ENCODE data around the gene CD177. TPM values are rescaled to one million over a fixed set of nuclear protein-coding genes. Genes with fewer than 3 reads are reported as not detected.
"Not testable (repeated sequence)": the region's sequence is repeated elsewhere in the genome, so short reads cannot be mapped to it uniquely, and the experiment has no call there.

CD177 gene
- total RNA-seq, 1 experiment from 2014 or later = 0.09 TPM

DNA sequence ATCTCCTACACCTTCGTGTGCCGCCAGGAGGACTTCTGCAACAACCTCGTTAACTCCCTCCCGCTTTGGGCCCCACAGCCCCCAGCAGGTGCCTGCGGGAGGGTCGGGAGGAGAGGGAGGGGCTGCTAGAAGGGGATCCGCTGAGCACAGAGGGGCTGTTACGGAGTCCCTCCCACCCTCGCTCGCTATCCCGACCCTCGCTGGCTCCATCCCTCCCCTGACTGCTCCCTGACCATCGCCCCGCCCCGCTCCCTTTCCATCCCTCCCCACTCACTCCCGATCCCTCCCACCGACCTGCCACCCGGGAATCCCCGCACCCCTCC lies 780 bp downstream of the CD177 start:
- Histone ChIP-seq H4K5ac (ENCODE audit: insufficient read length, low read depth, low read length) (no peak overlapping the region), H2BK15ac (ENCODE audit: low read depth, low read length) (no peak overlapping the region), H3K9ac (ENCODE audit: extremely low read depth, insufficient read length, low read length) (no peak overlapping the region), H3K4me2 (ENCODE audit: insufficient read depth, insufficient read length, low read length) (peak overlapping the region; percentile 72), H2BK120ac (ENCODE audit: low read depth, low read length, poor library complexity, severe bottlenecking) (no peak overlapping the region), H3K79me2 (ENCODE audit: insufficient read depth, low read length) (no peaks in the 10 kb centered on the region), H4K91ac (ENCODE audit: insufficient read length, low read depth, low read length) (no peak overlapping the region), H3K56ac (ENCODE audit: insufficient read length, low read depth, low read length) (no peak overlapping the region), H3K23ac (ENCODE audit: insufficient read length, low read depth, low read length) (no peak overlapping the region), H2BK5ac (ENCODE audit: insufficient read length, low read length) (no peak overlapping the region), H3K4ac (ENCODE audit: low read depth, low read length) (no peak overlapping the region), H2BK12ac (ENCODE audit: insufficient read length, low read depth, low read length) (no peak overlapping the region), H3K23me2 (ENCODE audit: insufficient read length, low read depth, low read length, poor library complexity, severe bottlenecking) (peaks cover 9% of the 10 kb centered on the region), H3K18ac (ENCODE audit: insufficient read length, low read depth, low read length) (no peak overlapping the region), H4K20me1 (ENCODE audit: control insufficient read depth, insufficient read depth, insufficient read length) (no peaks in the 10 kb centered on the region), H3T11ph (ENCODE audit: low read length) (no peak overlapping the region), H2AK5ac (ENCODE audit: insufficient read length, low read length) (no peak overlapping the region), H4K8ac (replicated peaks; ENCODE audit: insufficient read length, low read depth, low read length) (no peak overlapping the region), H2AFZ (ENCODE audit: low read length) (no peak overlapping the region), H2BK20ac (ENCODE audit: low read depth, low read length, poor library complexity, severe bottlenecking) (no peak overlapping the region), H3K4me1 (ENCODE audit: insufficient read depth, low read length) (no peaks in the 10 kb centered on the region; the same call in 1 of the 2 replicates), H3K14ac (ENCODE audit: insufficient read depth, low read length) (no peak overlapping the region), H3K79me1 (ENCODE audit: insufficient read depth, low read depth, low read length, poor library complexity, severe bottlenecking) (no peaks in the 10 kb centered on the region), H3K27ac (ENCODE audit: insufficient read length, low read depth, low read length) (no peak overlapping the region), H3K9me3 (ENCODE audit: control insufficient read depth, low read depth, low read length) (no peaks in the 10 kb centered on the region), H3K27me3 (ENCODE audit: insufficient read depth, low read length) (no peaks in the 10 kb centered on the region)
- DNase-seq = peak; percentile 77
- WGBS (ENCODE audit: extremely low coverage, insufficient read length, low lambda C conversion rate) = no CpG with 5 or more reads among the region's 19 CpGs
- H3K9me3 Mint-ChIP-seq = peaks cover 11 to 30% of the 10 kb centered on the region in 2 experiments
- peaks cover 0 to 8% of the 10 kb centered on the region in 2 experiments; a peak in 1 of 4 replicates for H3K4me1 Mint-ChIP-seq
- H3K27ac Mint-ChIP-seq = no peak overlapping the region
- no peaks in the 10 kb centered on the region; a peak in 2 of 7 replicates for H3K36me3 Mint-ChIP-seq (ENCODE audit: insufficient read depth in 1 of 3, low read depth in 3 of 3)
- TF ChIP-seq, protein P1, sequence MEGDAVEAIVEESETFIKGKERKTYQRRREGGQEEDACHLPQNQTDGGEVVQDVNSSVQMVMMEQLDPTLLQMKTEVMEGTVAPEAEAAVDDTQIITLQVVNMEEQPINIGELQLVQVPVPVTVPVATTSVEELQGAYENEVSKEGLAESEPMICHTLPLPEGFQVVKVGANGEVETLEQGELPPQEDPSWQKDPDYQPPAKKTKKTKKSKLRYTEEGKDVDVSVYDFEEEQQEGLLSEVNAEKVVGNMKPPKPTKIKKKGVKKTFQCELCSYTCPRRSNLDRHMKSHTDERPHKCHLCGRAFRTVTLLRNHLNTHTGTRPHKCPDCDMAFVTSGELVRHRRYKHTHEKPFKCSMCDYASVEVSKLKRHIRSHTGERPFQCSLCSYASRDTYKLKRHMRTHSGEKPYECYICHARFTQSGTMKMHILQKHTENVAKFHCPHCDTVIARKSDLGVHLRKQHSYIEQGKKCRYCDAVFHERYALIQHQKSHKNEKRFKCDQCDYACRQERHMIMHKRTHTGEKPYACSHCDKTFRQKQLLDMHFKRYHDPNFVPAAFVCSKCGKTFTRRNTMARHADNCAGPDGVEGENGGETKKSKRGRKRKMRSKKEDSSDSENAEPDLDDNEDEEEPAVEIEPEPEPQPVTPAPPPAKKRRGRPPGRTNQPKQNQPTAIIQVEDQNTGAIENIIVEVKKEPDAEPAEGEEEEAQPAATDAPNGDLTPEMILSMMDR (conservative IDR thresholded peaks at IDR 0.05) = no peak
- H3K4me3 Mint-ChIP-seq = peak overlapping the region; percentile 70 to 85
- peaks cover 13% of the 10 kb centered on the region for H3K27me3 Mint-ChIP-seq (ENCODE audit: low read depth)

DNA sequence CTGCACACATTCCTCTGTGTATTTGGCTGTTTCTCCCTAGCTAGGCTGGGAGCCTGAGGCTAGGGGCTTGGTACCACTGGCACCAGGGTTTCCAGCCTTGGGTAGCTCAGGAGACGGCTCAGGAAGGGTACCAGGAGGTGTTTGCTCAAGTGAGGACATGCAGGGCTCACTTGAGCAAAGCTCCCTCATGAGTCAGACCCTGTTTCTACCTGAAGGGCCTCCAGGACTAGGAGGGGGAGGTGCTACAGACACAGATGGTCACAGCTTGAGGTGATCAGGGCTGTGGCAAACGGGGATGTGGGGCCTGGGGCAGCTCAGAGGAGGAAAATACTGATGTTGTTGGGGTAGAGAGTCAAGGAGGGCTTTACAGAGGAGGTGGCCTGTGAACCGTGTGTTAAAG lies 3.3 kb downstream of the CD177 start:
- H3T11ph ChIP-seq (ENCODE audit: low read length); H3K4me3 Mint-ChIP-seq; H4K91ac ChIP-seq (ENCODE audit: insufficient read length, low read depth, low read length); H2BK15ac ChIP-seq (ENCODE audit: low read depth, low read length); H3K56ac ChIP-seq (ENCODE audit: insufficient read length, low read depth, low read length); H4K20me1 ChIP-seq (ENCODE audit: control insufficient read depth, insufficient read depth, insufficient read length); H3K79me1 ChIP-seq (ENCODE audit: insufficient read depth, low read depth, low read length, poor library complexity, severe bottlenecking); H3K23ac ChIP-seq (ENCODE audit: insufficient read length, low read depth, low read length); H2AK5ac ChIP-seq (ENCODE audit: insufficient read length, low read length); H2AFZ ChIP-seq (ENCODE audit: low read length); H4K5ac ChIP-seq (ENCODE audit: insufficient read length, low read depth, low read length); H2BK20ac ChIP-seq (ENCODE audit: low read depth, low read length, poor library complexity, severe bottlenecking); H3K23me2 ChIP-seq (ENCODE audit: insufficient read length, low read depth, low read length, poor library complexity, severe bottlenecking); H3K27ac ChIP-seq (ENCODE audit: insufficient read length, low read depth, low read length); H2BK120ac ChIP-seq (ENCODE audit: low read depth, low read length, poor library complexity, severe bottlenecking); H3K9me3 ChIP-seq (ENCODE audit: control insufficient read depth, low read depth, low read length); H3K9ac ChIP-seq (ENCODE audit: extremely low read depth, insufficient read length, low read length); H3K27ac Mint-ChIP-seq; H3K4me2 ChIP-seq (ENCODE audit: insufficient read depth, insufficient read length, low read length); H3K79me2 ChIP-seq (ENCODE audit: insufficient read depth, low read length); H3K14ac ChIP-seq (ENCODE audit: insufficient read depth, low read length); H3K4me1 ChIP-seq (ENCODE audit: insufficient read depth, low read length); H3K27me3 ChIP-seq (ENCODE audit: insufficient read depth, low read length); H3K18ac ChIP-seq (ENCODE audit: insufficient read length, low read depth, low read length); H2BK12ac ChIP-seq (ENCODE audit: insufficient read length, low read depth, low read length); DNase-seq; H3K36me3 Mint-ChIP-seq (ENCODE audit: insufficient read depth in 1 of 3, low read depth in 3 of 3); H3K4ac ChIP-seq (ENCODE audit: low read depth, low read length); H4K8ac ChIP-seq (replicated peaks; ENCODE audit: insufficient read length, low read depth, low read length); H2BK5ac ChIP-seq (ENCODE audit: insufficient read length, low read length): not testable (repeated sequence)
- Mint-ChIP-seq H3K4me1 (peaks cover 0 to 14% of the 10 kb centered on the region in 2 experiments; a peak in 2 of 4 replicates), H3K9me3 (peaks cover 10 to 32% of the 10 kb centered on the region in 2 experiments), H3K27me3 (ENCODE audit: low read depth) (peaks cover 16% of the 10 kb centered on the region)
- no CpG with 5 or more reads among the region's 3 CpGs for WGBS (ENCODE audit: extremely low coverage, insufficient read length, low lambda C conversion rate)

All from H9 (cell line).